BLaER1 treated with 17β-estradiol and CSF1 and Interleukin-3, amounts not matched to agents 10 nM and 100 nM (cell line): ENCODE data around the gene CPS1.

Experiments used
- H3K27ac ChIP-seq, 11 experiments: shearing (Covaris generic); formaldehyde crosslinking; 2 replicates each; pipeline ENCODE4 v1.8.1; 2022
- H3K27me3 ChIP-seq, 11 experiments: shearing (Covaris generic); formaldehyde crosslinking; 2 replicates each; pipeline ENCODE4 v1.8.1; 2022
- H3K36me3 ChIP-seq, 11 experiments: shearing (Covaris generic); formaldehyde crosslinking; 2 replicates each; pipeline ENCODE4 v1.8.1; 2022
- H3K4me1 ChIP-seq, 10 experiments: shearing (Covaris generic); formaldehyde crosslinking; 2 replicates each; pipeline ENCODE4 v1.8.1; 2022
- H3K4me2 ChIP-seq, 11 experiments: shearing (Covaris generic); formaldehyde crosslinking; 2 replicates each; pipeline ENCODE4 v1.8.1; 2022
- H3K4me3 ChIP-seq, 10 experiments: shearing (Covaris generic); formaldehyde crosslinking; 2 replicates each; pipeline ENCODE4 v1.8.1; 2022
- H3K9ac ChIP-seq, 11 experiments: shearing (Covaris generic); formaldehyde crosslinking; 2 replicates each; pipeline ENCODE4 v1.8.1; 2022
- H3K9me3 ChIP-seq, 11 experiments: shearing (Covaris generic); formaldehyde crosslinking; replicated peaks in 1 of 11; 2 replicates each; pipeline ENCODE4 v1.8.1; 2022
- H4K20me1 ChIP-seq, 11 experiments: shearing (Covaris generic); formaldehyde crosslinking; 2 replicates each; pipeline ENCODE4 v1.8.1; 2022
- Cebpa-rat ChIP-seq, 11 experiments: shearing (Covaris generic); IDR thresholded peaks; 2 replicates each; pipeline ENCODE4 v1.8.1; 2022

The CPS1 gene

DNA sequence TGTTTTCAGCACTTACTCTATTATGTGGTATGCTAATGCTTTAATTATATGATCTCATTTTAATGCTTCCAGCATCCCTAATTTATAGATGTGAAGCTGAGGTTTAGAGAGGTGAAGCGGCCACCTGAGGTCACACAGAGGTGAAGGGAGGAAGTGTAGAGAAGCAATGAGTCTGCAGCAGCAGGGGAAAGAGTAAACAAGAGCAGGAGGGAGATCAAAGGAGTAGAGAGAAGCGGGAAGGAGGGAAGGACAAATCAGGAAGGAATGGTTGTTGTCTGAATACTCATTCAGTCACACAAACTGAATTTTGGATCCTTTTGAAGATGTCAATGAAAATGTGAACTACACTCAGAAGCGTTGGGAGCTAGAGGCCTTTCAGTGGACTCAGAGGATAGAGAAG is 130.0 kb downstream of the CPS1 start:
- Histone ChIP-seq H3K27me3 (no peaks in the 10 kb centered on the region), H3K9ac (no peak overlapping the region), H4K20me1 (no peaks in the 10 kb centered on the region), H3K36me3 (no peaks in the 10 kb centered on the region), H3K27ac (no peak overlapping the region), H3K9me3 (no peaks in the 10 kb centered on the region), H3K4me3 (no peak overlapping the region), H3K4me1 (no peaks in the 10 kb centered on the region), H3K4me2 (no peak overlapping the region)
- no peak for TF ChIP-seq Cebpa-rat (IDR thresholded peaks at IDR 0.05)

DNA sequence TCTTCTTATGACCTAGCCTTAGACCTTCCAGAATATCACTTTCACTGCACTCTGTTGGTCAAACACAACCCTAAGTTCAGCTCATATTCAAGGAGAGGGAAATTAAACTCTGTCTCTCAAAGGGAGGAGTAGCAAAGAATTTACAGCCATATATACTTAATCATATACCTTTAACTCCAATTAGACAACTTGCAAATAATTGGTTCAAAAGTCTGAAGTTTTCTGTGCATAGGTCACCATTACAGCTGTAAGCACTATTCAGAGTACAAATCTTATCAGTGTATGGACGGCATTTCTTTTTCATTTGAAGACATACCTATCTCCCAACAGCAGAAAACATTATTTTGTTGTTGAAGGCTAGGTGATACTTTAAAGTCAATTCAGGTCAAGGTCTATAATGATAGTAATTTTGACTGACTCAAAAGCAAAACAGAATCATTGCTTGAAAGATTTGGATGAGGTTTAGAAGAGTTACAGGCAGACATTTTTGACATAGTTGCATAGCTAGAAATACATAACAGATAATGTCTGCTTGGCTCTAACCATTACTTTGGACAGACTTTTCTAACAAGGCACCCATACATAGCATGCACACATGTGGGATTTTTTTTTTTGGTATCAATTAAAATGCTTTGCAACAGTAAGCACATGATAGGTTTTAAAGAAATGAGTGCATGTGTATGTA is 131.5 kb downstream of the CPS1 start:
- H4K20me1 ChIP-seq, result no peaks in the 10 kb centered on the region
- no peak overlapping the region for H3K4me3 ChIP-seq
- no peaks in the 10 kb centered on the region for H3K27me3 ChIP-seq
- no peak overlapping the region for H3K27ac ChIP-seq
- H3K9me3 ChIP-seq, result no peaks in the 10 kb centered on the region
- no peaks in the 10 kb centered on the region for H3K4me1 ChIP-seq
- no peak overlapping the region for H3K9ac ChIP-seq
- no peaks in the 10 kb centered on the region for H3K36me3 ChIP-seq
- no peak for TF ChIP-seq Cebpa-rat (IDR thresholded peaks at IDR 0.05)
- H3K4me2 ChIP-seq, result no peak overlapping the region

DNA sequence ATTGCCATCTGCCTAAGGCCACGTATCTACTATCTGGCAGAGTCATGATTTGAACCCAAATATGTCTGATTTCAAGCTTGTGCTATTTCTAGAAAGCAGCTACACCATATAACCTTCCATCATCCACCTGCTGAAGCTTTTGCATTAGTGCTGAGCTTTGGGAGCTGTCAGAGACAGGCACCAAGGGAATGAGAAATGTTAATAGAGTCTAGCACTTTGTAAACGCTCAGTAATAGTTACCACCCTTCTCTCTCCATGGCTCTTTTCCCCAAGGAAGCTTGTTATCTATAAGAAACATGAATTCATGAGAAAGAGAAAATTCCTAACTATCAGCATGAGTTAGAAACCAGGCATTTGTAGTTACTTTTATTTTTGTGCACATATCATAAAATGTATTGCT is 151.5 kb downstream of the CPS1 start:
- Histone ChIP-seq H3K36me3 (no peaks in the 10 kb centered on the region), H3K9ac (no peak overlapping the region), H4K20me1 (no peaks in the 10 kb centered on the region), H3K27ac (no peak overlapping the region), H3K4me1 (0 out of 20 replicates have a peak, but pooled peaks cover 0 to 5% (median 0%) of the 10 kb centered on the region in 10 experiments), H3K27me3 (no peaks in the 10 kb centered on the region), H3K9me3 (no peaks in the 10 kb centered on the region), H3K4me2 (no peak overlapping the region), H3K4me3 (no peak overlapping the region)
- no peak for TF ChIP-seq Cebpa-rat (IDR thresholded peaks at IDR 0.05)

DNA sequence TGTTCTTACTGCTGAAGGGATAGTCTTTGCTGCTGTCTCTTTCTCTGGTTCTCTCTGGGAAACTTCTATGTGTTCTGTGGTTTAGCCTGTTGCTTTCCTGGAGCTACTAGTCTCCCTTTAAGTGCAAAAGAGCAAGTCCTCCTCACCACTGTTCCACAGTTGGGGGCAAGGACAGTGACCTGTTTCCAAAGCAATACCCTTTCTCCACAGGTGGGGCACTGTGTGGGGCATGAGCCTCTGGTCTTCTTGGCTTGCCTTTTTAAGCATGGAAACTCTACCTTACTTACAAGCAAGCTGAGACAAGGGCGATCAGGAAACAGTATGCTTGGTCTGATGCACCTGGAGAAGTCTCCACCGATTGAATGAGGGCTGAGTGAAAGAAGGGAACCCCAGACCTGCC is 156.7 kb downstream of the CPS1 start:
- Histone ChIP-seq H3K27ac (no peak overlapping the region), H3K9ac (no peak overlapping the region), H3K36me3 (no peaks in the 10 kb centered on the region), H4K20me1 (no peaks in the 10 kb centered on the region), H3K27me3 (no peaks in the 10 kb centered on the region), H3K4me1 (0 out of 20 replicates have a peak, but pooled peaks cover 0 to 5% (median 0%) of the 10 kb centered on the region in 10 experiments), H3K9me3 (no peaks in the 10 kb centered on the region), H3K4me3 (no peak overlapping the region), H3K4me2 (no peak overlapping the region)
- no peak for TF ChIP-seq Cebpa-rat (IDR thresholded peaks at IDR 0.05)

DNA sequence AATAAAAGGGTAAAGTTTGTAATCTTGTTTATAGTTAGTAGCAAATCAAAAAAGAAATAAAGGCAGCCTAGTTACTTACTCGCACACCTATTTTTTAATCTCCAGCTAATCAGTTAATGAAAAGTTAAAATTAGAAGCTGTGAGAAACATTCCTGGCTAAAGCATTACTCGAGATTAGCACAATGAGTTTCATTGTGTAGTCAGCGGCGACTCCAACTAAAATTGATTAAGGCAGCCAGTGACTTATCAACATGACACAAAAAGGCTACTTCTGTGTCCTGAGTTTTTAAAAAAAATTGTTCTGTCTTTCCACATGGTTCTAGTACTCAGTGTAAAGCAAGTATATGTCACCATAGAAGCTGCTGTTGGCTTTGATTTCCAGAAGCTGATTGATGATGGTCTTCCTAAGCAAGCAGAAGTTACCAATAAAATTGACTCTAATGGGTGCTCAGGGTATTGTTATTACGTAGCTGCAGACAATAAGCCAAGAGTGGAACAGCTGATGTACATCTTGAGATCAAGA is 159.2 kb downstream of the CPS1 start:
- Histone ChIP-seq H3K4me3 (no peak overlapping the region), H3K27ac (no peak overlapping the region), H3K27me3 (no peaks in the 10 kb centered on the region), H3K4me1 (no peaks in the 10 kb centered on the region), H3K4me2 (no peak overlapping the region), H3K9ac (no peak overlapping the region), H3K36me3 (no peaks in the 10 kb centered on the region), H3K9me3 (no peaks in the 10 kb centered on the region), H4K20me1 (no peaks in the 10 kb centered on the region)
- TF ChIP-seq Cebpa-rat (IDR thresholded peaks at IDR 0.05), result no peak

DNA sequence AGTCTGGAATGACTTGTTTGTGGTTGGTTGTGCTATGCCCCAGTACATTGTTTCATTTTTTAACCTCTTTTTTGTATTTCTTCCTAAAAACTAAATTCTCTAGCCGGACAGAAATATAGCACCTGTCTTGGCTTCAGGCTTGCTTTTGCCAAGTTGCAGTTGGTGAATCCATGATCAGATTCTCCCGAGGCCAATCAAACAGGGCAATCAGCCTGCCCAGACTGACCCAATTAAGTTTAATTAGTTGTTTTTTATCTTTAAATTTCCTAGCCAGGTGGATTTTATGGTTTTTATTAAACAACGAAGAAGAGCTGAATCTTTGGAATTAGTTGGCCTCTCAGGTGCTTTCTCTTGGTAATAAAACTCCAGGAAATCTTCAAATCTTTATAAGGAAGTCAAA is 162.1 kb downstream of the CPS1 start:
- no peaks in the 10 kb centered on the region for H4K20me1 ChIP-seq

DNA sequence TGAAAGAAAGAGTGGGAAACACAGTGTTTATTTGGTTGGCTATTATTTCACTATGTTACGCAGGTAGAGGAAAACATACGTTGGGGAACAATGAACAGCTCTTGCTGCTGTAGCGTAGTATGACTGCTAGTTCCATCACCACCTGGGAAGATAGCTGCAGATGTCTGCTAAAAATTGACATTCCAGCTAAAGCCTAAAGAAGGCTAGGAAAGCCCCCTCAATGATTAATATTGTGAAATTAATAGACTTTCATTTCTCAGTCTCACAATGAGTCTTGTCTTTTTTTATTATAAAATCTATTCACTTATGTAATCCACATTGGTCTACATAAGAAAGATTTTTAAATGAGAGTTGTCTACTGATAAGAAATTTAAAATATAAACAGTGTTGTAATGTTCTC is 165.7 kb downstream of the CPS1 start:
- no peak for TF ChIP-seq Cebpa-rat (IDR thresholded peaks at IDR 0.05)
- H3K4me1 ChIP-seq, result no peaks in the 10 kb centered on the region
- H3K36me3 ChIP-seq, result no peaks in the 10 kb centered on the region
- H3K27ac ChIP-seq, result no peak overlapping the region
- no peaks in the 10 kb centered on the region for H3K27me3 ChIP-seq
- H3K4me3 ChIP-seq, result no peak overlapping the region
- no peaks in the 10 kb centered on the region for H3K9me3 ChIP-seq
- H3K9ac ChIP-seq, result no peak overlapping the region
- no peaks in the 10 kb centered on the region for H4K20me1 ChIP-seq
- no peak overlapping the region for H3K4me2 ChIP-seq

More for the DNA sequence above, 162.1 kb downstream of the CPS1 start:
- TF ChIP-seq Cebpa-rat (IDR thresholded peaks at IDR 0.05), result no peak
- no peak overlapping the region for H3K4me2 ChIP-seq
- no peaks in the 10 kb centered on the region for H3K9me3 ChIP-seq
- no peak overlapping the region for H3K27ac ChIP-seq
- no peaks in the 10 kb centered on the region for H3K27me3 ChIP-seq
- H3K9ac ChIP-seq, result no peak overlapping the region
- no peaks in the 10 kb centered on the region for H3K36me3 ChIP-seq
- H3K4me3 ChIP-seq, result no peak overlapping the region
- H3K4me1 ChIP-seq, result no peaks in the 10 kb centered on the region

DNA sequence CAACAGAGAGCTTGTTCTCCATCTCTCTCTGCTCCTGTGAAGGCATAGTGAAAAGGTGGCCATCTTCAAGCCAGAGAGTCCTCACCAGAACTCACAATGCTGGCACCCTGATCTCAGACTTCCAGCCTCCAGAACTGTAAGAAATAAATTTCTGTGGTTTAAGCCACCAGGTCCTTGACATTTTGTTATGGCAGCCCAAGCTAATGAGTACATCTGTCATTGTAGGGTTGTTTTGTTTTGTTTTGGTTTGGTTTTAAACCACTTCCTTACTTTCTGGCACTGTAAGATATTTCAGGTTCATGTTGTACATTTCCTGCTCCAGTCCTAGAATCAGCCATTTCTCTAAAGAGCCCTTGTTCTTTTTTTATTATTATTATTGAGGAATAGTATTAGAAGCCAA is 171.2 kb downstream of the CPS1 start:
- no peaks in the 10 kb centered on the region for H3K36me3 ChIP-seq
- no peak overlapping the region for H3K27ac ChIP-seq
- H3K4me3 ChIP-seq, result no peak overlapping the region
- peaks cover 0 to 5% (median 0%) of the 10 kb centered on the region in 10 experiments; a peak in 3 of 20 replicates for H3K4me1 ChIP-seq
- H3K4me2 ChIP-seq, result peak overlapping the region in 2 of 11 experiments; percentile 31 to 33; a peak in 4 of 22 replicates
- H3K9me3 ChIP-seq, result no peaks in the 10 kb centered on the region
- no peak for TF ChIP-seq Cebpa-rat (IDR thresholded peaks at IDR 0.05)
- no peaks in the 10 kb centered on the region for H4K20me1 ChIP-seq
- no peaks in the 10 kb centered on the region for H3K27me3 ChIP-seq
- H3K9ac ChIP-seq, result no peak overlapping the region
